Effector CD4-positive, alpha-beta T cell (primary cell): ENCODE results near the gene RPTOR.
"Not testable (repeated sequence)": the region's sequence is repeated elsewhere in the genome, so short reads cannot be mapped to it uniquely, and the experiment has no call there.

Source experiments
- DNase-seq: peaks from one replicate; pipeline ENCODE4 v3.0.0-alpha.2; 2020

Gene RPTOR

DNA sequence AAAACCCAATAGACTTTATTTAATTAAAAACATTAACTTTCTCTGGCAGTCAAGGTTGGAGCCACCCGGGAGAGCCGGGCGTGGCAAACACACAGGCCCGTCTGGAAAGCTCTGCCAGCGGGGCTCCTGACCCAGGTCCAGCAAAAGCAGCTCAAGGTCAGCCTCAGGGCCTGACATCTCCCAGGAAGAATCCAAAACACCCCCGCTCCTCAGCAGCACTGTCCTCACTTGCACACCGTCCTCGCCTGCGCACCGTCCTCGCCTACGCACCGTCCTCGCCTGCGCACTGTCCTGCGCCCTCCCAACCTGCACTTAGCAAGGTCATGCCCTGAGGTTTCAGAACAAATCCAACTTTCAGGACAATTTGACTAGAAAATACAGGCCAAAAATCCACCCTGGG lies 31.4 kb upstream of the RPTOR start:
- no peak for DNase-seq

DNA sequence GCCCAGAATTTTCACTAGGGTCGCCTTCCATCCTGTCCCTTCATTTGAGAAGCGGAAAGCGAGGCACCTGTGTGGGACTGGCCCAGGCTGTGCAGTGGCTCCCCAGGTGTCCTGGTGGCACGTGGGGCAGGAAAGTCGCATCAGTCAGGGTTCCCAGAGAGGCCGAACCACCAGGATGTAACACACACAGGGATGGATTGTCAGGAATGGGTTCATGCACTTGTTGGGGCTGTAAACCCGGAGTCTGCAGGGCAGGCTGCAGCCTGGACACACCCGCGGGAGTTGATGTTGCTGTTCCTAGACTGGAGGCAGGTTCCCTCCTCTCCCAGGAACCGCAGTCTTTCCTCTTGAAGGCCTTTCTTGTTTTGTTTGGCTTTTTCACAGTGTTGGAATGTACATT lies 30.7 kb upstream of the RPTOR start:
- no peak for DNase-seq

DNA sequence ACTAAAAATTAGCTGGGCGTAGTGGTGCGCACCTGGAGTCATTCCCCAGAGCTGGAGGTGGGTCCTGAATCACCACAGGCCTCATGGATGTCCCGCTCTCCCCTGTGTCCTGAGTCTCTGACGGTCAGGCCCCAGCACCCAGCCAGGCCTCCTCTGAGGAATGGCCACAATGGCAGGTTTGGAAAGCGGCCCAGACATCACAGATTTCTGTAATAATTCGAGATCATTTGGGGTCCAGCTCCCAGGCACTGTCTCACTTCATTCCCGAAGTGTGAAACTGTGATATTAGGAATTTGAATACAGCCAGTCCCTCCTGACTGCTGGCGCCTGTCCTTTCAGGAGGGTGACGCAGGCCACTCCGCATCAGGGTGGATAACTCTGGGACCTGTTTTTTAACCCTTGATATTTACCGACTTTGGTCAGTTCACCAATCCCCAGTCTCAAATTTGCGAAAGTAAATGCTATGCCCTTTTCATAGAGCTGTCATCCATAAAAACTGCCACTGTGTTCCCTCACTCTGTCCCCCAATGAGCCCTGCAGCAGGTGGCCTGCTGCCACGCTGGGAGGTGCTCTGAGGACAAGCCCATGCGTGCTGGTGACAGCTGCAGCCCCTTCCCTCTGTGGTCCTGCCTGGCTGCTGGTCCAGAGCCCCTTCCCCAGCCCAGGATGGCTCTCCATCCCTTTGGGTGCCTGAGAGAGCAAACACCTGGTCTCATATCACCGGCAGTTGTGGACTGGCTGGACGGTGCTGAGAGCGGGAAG lies 28.3 kb upstream of the RPTOR start:
- no peak for DNase-seq

DNA sequence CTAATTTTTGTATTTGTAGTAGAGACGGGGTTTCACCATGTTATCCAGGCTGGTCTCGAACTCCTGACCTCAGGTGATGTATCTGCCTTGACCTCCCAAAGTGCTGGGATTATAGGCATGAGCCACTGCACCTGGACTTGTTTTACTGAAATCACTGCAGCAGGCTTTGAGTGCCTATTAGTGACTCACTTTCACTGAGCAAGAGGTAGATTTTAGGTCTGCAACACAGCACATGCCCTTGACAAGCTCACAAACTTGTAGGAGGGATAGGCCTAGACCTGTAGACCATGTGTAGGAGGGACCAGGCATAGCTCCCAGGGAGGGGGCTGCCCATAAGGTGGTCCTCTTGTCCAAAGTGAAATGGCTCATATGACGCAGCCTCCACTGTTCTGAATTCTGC lies 27.0 kb upstream of the RPTOR start:
- no peak for DNase-seq

DNA sequence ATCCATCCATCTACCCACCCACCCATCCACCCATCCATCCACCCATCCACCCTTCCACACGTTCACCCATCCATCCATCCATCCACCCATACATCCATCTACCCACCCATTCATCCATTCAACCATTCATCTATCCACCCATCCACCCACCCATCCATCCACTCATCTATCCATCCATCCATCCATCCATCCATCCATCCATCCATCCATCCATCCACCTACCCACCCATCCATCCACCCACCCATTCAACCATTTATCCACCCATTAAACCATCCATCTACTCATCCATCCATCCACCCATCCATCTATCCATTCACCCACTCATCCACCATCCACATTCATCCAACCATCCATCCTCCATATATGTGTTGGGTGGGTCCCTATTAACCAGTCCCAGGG lies 26.2 kb upstream of the RPTOR start:
- no peak for DNase-seq

DNA sequence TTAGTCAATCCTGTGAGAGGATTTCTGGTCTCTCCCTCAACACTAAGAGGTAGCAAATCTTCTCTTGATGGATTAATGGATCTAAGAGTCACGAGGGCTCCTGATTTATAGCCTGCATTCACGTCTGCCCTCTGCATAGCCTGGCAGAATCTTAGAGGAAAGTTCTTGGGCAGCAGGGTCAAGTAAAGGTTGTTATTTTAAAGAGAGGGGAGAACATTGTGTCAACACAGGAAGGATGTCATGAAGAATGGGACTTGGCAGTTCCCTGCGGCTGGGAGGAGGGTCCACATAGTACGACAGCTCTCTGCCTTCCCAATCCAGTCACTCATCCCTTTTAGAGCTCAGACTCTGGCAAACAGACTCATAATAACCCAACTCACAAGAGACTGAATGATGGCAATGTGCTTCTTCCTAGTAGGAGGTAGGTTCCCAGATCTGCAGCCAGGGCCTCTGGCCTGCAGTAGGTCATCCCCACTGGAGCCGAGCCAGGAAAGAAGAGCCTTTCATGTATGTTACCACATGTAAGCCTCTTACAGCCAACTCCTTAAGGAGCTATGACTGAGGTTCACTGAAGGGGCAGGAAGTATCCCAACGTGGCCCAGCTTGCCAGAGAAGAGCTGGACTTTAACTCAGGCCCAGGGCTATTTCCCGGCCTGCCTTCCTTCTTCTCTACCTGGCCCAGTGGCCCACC lies 25.4 kb upstream of the RPTOR start:
- no peak for DNase-seq

DNA sequence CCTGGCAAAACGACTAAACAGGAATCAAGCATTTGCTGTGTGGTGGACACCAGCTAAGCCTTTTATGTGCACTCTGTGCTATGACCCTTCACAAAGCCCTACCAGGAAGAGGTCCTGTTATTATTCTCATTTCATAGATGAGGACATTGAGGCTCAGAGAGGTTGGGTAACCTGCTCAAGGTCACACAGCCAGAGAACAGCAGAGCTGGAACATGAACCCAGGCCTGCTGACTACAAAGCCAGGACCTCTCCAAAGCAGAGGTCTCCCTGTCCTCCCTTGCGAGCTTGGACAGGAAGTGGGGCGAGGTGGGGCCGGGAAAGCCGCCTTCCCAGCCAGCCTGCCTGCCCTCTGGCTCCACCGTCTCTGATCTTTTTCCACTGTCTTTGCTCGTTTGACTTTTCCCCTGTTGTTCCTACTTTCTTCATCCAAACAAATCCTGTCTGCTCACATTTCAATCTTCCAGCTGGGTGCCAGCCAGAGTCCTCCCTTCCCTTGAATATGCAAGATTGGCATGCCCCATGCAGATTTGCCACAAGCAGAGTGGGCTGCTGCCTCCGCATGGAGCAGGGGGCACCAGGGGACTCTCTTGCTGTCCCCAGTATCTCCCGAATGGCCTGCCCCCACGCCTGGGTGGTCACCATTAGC lies 23.7 kb upstream of the RPTOR start:
- DNase-seq, result no peak

DNA sequence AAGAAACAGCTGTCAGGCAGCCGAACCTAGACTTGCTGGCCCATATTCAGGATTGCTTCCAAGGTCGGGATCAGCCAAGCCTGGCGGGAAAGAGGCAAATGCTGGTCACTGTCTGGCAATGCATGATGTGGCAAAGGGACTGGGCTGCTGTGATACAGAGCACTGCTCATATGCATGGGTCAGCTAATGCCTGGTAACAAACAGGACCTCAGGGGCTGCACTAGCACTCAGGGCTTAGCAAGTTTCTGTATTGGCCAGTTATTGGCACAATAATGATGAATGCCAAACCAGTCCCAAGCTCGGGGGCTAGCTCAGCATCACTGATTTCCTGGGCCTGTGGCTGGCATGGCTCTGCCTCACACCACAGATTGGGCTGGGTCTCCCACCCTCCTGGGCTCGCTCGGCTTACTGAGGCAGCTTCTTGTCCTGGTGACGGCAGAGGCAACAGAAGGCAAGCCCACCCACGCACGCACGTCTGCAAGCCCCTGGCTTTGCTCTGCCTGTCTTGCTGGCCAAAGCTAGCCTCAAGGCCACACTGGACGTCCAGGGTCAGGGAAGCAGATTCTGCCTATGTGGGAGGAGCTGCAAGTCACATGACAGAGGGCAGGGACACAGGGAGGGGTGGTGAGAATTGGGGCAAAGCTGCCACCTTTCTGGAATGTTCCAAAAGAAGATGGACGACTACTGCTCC lies 21.4 kb upstream of the RPTOR start:
- no peak for DNase-seq

DNA sequence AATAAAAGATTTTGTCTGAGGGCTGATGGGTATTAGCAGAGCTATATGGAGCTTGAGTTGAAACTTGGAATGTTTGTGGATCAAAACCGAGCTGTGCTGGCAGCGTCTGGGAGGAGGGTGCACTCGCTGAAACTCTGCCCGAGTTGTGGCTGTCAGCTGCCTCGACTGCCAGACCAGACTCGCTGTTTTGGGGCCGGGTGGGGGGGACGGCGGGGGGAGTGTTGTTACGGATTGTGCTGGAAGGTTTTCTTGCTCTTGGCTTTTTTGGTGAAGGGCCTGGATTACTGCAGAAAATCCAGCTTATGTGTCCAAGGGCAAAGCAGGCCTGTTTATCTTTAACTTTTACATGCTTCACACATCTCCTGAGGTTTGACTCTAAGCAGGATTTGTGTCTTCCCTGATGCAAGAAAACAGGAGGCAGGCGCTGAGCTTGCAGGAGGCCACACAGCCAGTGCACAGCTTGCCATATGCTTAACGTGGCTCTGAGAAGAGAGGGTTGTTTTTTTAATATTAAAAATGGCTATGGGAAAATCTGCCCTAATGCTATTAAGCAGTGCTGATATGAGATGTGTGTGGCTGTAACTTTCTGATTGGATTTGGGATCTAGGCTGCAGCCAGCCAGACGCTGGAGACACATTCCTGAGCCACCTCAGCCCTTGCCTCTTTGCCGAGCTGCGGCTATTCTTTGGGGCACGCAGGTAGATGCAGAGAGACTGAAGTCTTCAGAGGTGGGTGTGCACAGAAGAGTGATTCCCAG lies 20.5 kb upstream of the RPTOR start:
- no peak for DNase-seq

DNA sequence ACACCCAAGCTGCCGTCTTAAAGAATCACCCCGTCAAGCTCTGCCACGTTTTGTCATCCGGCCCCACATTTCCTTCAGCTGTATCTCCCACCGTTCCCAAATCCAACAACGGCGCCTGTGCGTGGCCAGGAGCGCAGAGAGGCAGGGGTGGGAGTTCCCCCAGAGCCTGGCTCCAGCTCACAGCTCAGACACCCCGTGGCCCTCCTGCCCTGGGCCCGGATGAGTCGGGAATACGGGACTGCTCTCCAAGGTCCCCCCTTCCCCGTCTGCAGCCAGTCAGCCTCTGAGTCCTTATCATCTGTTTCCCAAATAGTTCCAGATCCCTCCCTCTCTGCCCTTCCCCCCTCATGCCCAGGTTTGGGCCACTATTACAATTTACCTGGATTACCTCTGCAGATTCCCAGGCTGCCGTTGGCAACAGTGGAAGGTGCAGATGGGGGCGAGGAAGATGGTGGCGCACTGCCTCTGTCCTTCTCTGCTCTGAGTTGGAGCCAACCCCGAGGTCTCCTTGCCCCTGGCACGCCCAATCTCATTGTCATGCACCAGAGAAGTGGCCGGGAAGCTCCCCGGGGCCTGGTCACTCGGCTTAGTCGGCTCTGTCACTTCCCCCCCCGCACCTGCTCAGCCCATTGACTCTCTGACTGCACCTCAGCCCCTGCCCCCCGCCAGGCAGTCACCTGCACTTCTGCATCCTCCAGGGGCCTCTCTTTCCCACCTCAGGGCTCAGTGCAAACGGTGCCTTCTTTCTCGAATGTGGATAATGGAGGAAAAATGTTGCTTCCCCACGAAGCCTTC lies 18.3 kb upstream of the RPTOR start:
- no peak for DNase-seq

DNA sequence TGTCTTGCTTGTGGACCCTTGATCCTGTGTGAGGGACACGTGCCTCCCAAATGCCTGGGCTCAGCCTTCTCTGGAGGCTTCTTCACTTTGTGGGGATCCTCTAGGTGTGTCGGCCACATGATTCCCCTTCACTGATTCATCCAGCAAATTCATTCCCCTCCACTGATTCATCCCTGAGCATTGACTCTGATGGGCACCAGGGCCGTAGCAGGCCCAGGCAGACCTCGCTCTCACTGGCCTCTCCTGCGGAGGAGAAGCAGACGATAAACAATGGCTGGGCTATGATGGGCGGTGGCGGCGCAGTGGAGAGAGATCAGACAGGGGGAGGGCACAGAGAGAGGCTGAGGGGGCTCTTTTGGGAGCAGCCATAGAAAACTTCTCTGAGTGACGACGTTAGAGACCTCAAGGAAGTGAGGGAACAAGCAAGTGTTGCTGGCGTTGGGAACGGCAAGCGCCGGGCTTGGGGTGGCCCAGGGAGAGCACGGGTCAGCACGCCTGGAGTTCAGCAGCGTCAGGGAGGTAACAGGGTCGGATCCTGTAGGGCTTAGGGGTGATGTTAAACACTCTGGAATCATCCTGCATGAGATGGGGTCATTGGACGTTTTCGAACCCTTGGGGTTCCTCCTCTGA lies 17.5 kb upstream of the RPTOR start:
- no peak for DNase-seq

DNA sequence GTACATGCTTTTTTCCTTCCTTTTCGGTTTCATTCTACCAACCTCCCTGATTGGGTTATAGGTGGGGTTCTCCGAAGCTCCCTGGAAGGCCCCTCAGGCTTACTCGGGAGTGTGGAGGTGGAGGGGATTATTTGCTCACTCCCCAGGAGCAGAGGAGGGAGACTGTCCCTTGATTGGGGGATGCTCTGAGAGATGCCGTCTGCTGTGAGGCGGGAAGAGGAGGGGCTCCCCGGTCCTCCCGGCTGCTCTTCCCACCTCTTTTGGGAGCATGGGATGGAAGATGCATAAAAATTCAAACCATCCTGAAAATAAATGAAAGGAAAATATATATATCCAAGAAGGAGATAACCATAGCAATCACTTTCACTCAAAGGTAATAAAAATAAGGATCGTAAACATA lies 16.1 kb upstream of the RPTOR start:
- DNase-seq, result no peak

DNA sequence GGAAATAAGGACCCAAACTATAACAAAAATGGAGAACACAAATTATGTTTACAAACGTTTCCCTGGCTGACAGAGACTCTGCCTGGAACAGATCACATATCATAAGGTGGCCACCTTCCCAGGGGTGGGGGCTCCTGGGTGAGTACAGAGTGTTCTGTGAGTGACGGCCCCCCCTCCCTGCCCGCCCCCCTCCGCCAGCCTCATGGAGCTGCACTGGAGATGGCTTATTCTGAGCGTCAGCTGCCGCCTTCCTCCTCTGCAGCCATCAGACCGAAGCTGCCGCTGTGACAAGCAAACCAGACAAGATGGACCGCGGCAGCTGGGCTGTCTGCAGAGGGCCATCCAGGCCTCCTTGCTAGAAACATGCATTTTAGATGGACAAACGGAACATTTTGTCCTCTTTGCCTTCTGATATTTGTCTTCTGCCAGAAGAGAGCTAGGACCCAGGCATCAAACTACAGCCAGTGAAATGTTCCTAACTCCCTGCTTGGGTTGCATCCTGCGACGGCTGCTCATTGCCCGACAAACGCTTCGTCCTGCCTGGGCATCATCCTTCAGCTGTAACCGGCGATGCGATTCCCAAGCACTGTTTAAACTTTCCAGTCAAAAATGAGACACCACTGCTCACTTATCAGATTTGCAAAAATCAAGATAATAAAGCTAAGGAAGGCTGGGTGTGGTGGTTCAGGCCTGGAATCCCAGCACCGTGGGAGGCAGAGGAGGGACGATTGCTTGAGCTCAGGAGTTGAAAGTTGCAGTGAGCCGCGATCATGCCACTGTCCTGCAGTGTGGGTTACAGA lies 15.3 kb upstream of the RPTOR start:
- DNase-seq, result no peak

DNA sequence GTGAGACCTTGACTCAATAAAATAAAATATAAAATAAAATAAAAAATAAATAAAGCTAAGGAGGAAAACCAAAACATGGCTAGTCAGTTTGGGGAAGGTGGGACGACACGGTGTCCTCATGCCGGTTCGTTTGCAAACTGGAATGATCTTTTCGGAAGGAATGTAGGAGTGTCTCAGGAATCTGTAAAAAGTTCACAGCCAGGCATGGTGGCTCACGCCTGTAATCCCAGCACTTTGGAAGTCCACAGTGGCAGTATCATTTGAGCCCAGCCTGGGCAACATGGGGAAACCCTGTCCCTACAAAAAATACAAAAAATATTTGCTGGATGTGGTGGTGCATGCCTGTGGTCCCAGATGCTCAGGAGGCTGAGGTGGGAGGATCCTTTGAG lies 14.7 kb upstream of the RPTOR start:
- DNase-seq, result no peak

DNA sequence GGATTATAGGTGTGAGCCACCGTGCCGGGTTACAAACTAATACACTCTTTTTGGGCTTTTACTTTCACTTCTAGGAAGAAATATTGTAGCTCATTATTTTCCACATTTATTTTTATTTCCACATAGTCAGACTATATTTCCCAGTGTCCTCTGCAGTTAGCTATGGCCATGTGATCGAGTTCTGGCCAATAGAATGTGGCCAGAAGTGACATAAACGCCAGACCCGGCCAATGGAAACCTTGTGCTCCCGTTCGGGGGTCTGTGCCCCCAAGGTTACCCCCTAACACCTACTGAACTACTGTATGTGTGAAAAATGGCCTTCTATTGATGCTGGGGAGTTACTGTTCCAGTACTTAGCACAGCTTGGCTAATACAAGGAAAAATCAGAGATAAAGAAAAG lies 13.2 kb upstream of the RPTOR start:
- no peak for DNase-seq

DNA sequence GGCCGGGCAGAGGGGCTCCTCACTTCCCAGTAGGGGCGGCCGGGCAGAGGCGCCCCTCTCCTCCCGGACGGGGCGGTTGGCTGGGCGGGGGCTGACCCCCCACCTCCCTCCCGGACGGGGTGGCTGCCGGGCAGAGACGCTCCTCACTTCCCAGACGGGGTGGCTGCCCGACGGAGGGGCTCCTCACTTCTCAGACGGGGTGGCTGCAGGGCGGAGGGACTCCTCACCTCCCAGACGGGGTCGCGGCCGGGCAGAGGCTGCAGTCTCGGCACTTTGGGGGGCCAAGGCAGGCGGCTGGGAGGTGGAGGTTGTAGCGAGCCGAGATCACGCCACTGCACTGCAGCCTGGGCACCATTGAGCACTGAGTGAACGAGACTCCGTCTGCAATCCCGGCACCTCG lies 7.3 kb upstream of the RPTOR start:
- not testable (repeated sequence) for DNase-seq

DNA sequence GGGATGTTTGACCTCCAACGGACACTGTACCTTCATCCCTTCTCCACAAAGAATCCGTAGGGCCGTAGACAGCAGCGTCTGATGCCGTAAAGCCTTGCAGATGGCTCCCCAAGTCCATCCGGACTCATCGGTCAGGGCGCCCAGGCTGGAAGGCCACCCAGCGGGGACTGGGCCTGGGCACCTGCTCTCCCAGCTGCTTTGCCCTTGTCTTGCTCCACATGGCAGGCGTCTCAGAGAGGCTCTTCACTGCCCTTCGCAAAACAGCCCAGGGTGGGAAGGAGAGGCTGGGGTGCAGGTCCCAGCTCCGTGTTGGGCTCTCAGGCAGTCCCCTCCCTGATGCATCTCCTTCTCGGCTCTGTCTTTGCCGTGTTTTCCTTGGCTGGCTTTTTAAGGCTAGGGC lies 6.2 kb upstream of the RPTOR start:
- DNase-seq, result no peak

DNA sequence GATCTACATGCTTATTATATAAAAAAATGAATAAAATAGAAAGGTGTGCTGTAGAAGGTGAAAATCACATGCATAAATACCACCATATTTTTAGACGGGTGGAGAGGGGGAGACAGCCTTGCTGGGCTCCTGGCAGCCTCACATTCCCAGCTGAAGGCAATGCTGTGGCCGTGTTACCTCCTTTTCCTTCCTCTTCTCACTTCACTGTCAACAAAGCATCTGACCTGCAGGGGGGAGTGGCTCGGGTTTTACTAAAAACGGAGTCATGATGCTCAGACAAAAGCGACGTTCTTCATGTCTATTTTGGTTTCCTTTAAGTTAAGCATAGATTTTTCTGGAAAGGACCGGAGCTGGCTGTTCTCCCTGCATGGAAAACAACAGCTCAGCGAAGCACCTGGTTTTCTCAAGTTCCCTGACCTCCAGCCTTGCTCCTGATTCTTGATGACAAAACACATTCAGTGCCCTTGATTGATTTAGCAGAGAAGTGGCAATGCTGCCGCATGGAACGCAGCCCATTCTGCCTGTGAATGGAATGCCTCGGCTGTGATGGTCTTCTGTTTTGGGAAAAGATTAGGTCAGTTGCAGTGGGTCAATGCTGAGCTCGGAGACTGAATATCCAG lies 5.5 kb upstream of the RPTOR start:
- no peak for DNase-seq

DNA sequence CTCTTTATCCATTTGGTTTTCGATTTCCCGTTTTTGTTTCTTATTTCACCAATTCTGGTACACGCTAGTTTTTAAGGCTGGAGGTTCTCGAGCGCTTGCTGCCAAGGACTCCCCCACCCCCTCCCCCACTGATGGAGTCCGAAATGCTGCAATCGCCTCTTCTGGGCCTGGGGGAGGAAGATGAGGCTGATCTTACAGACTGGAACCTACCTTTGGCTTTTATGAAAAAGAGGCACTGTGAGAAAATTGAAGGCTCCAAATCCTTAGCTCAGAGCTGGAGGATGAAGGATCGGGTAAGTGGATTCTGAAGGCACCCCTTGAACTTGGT lies 825 bp downstream of the RPTOR start:
- DNase-seq, result no peak

DNA sequence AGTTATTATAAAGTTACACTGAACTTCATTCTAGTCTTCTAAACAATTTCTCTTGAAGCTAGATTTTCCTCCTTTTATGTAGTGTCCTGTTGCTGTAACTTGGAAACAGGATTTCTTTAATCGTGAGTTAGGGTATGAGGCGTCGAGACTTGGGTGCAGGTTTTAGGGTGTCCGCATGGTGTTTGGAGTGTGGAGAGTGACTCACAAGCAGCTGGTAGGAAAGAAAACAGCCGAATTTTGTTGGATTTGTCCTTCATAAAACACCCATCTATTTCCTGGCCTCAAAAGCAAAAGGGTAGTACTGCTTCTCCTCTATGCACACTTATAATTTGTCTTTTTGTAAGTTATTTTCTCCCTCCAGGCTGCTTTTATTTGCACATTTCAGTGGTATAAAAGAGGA lies 1.6 kb downstream of the RPTOR start:
- no peak for DNase-seq
